Measurements from ENCODE around the gene ELK1.

GRCh38 chrX:47634871-47635575 lies 15.3 kb downstream of the ELK1 start:
- TF ChIP-seq CTCF (IDR thresholded peaks at IDR 0.05) (no peak), POLR2A (IDR thresholded peaks at IDR 0.05) (no peak)

Measured in right lobe of liver (tissue), 4 donors.